HuH-7.5 (cell line): ENCODE results near the gene GAL3ST1.
"Not testable (repeated sequence)": the region's sequence is repeated elsewhere in the genome, so short reads cannot be mapped to it uniquely, and the experiment has no call there.

Source experiments
- DNase-seq: peaks from one replicate; pipeline ENCODE4 v3.0.0; 2011; ENCODE audit warnings: low spot score

The GAL3ST1 gene

GRCh38 chr22:30564045-30564760 is 10.3 kb downstream of the GAL3ST1 start:
- DNase-seq = no peak

- no peak for DNase-seq
These were observed 12.1 kb downstream of the GAL3ST1 start for GRCh38 chr22:30562366-30562765.

- no peak for DNase-seq
These were observed 12.9 kb downstream of the GAL3ST1 start for GRCh38 chr22:30561402-30562189.

GRCh38 chr22:30560643-30561202 is 13.7 kb downstream of the GAL3ST1 start:
- DNase-seq = not testable (repeated sequence)

- no peak for DNase-seq
These were observed 14.6 kb downstream of the GAL3ST1 start for GRCh38 chr22:30559889-30560288.

- DNase-seq = no peak
These were observed 17.2 kb downstream of the GAL3ST1 start for GRCh38 chr22:30557243-30557642.

- DNase-seq = no peak
These were observed 18.1 kb downstream of the GAL3ST1 start for GRCh38 chr22:30556388-30556787.

GRCh38 chr22:30555282-30556210 is 18.9 kb downstream of the GAL3ST1 start:
- DNase-seq = no peak

GRCh38 chr22:30553971-30554370 is 20.5 kb downstream of the GAL3ST1 start:
- no peak for DNase-seq

GRCh38 chr22:30552719-30553118 is 21.7 kb downstream of the GAL3ST1 start:
- DNase-seq = no peak

GRCh38 chr22:30551813-30552212 is 22.7 kb downstream of the GAL3ST1 start:
- DNase-seq = not testable (repeated sequence)

- no peak for DNase-seq
These were observed 27.3 kb downstream of the GAL3ST1 start for GRCh38 chr22:30547188-30547587.

GRCh38 chr22:30546616-30547015 is 27.8 kb downstream of the GAL3ST1 start, which contains the start of gene SEC14L6:
TSS of gene SEC14L6 (minus strand) at chr22:30546741. CDS start at chr22:30546682, 59 bp downstream.
- DNase-seq = no peak

- DNase-seq = no peak
These were observed 31.7 kb downstream of the GAL3ST1 start for GRCh38 chr22:30542811-30543188.

- DNase-seq = no peak
These were observed 32.3 kb downstream of the GAL3ST1 start for GRCh38 chr22:30541961-30542810.

GRCh38 chr22:30541511-30541910 is 33.0 kb downstream of the GAL3ST1 start:
- not testable (repeated sequence) for DNase-seq

GRCh38 chr22:30539368-30539767 is 35.1 kb downstream of the GAL3ST1 start:
- DNase-seq = no peak

GRCh38 chr22:30538280-30538679 is 36.2 kb downstream of the GAL3ST1 start:
- no peak for DNase-seq

GRCh38 chr22:30537083-30537731 is 37.3 kb downstream of the GAL3ST1 start:
- DNase-seq = no peak

- DNase-seq = no peak
These were observed 39.3 kb downstream of the GAL3ST1 start for GRCh38 chr22:30535182-30535581.
